GM19397 (cell line): Measurements from ENCODE around the gene PRRC2A.

ENCODE experiments used
- ATAC-seq: cut with Tn5 transposase; IDR thresholded peaks from one replicate; pipeline ENCODE4 v1.9.1; 2021; ENCODE audit warnings: mild to moderate bottlenecking, moderate library complexity; ENCODE audit not compliant: unreplicated experiment

The PRRC2A gene

GRCh38 chr6:31643818-31644454 is 23.4 kb downstream of the PRRC2A start:
- no peak for ATAC-seq

GRCh38 chr6:31645325-31645724 is 24.8 kb downstream of the PRRC2A start:
- ATAC-seq: no peak

GRCh38 chr6:31651602-31652191 is 31.2 kb downstream of the PRRC2A start:
- ATAC-seq: peak; percentile 25

GRCh38 chr6:31652925-31653724 is 32.6 kb downstream of the PRRC2A start:
- ATAC-seq: peak; percentile 57

GRCh38 chr6:31654574-31655348 is 34.2 kb downstream of the PRRC2A start:
- no peak for ATAC-seq

- no peak for ATAC-seq
Observed at GRCh38 chr6:31655349-31656237, 35.1 kb downstream of the PRRC2A start, which contains the start of gene APOM. Gene APOM, plus strand, starts transcription at chr6:31655894. Its CDS starts 73 bp downstream, at chr6:31655967.

GRCh38 chr6:31657406-31658157 is 37.1 kb downstream of the PRRC2A start:
- no peak for ATAC-seq

GRCh38 chr6:31658158-31658688 is 37.7 kb downstream of the PRRC2A start:
- ATAC-seq: no peak

GRCh38 chr6:31658983-31659648 is 38.6 kb downstream of the PRRC2A start:
- no peak for ATAC-seq

GRCh38 chr6:31659649-31660380 is 39.3 kb downstream of the PRRC2A start:
- no peak for ATAC-seq

GRCh38 chr6:31660381-31661261 is 40.1 kb downstream of the PRRC2A start, which contains the start of gene C6orf47:
Gene C6orf47, minus strand, starts transcription at chr6:31660778. Its CDS starts 831 bp downstream, at chr6:31659947.
- ATAC-seq: peak; percentile 50

- no peak for ATAC-seq
Observed at GRCh38 chr6:31661262-31662123, 41.0 kb downstream of the PRRC2A start.

- no peak for ATAC-seq
Observed at GRCh38 chr6:31662124-31662723, 41.7 kb downstream of the PRRC2A start.

GRCh38 chr6:31663126-31663960 is 42.8 kb downstream of the PRRC2A start:
- ATAC-seq: no peak
